ENCODE measurements around the gene ALX3.

ALX3 gene

GRCh38 chr1:110048240-110048639 is 22.2 kb downstream of the ALX3 start:
- Histone ChIP-seq H3K9me3 (ENCODE audit: control insufficient read depth, insufficient read depth, low read depth, low read length) (no peaks in the 10 kb centered on the region), H3K27ac (ENCODE audit: extremely low read depth, low read depth, low read length) (no peak overlapping the region), H3K4me1 (ENCODE audit: control insufficient read depth, insufficient read depth, low read length) (no peaks in the 10 kb centered on the region), H3K4me3 (ENCODE audit: low read depth, low read length) (no peak overlapping the region), H3K36me3 (ENCODE audit: control insufficient read depth in 2 of 2, insufficient read depth in 1 of 2, low read length in 2 of 2) (peaks cover 36 to 99% of the 10 kb centered on the region in 2 experiments)
- ChIA-PET POLR2A (no interaction called here), CTCF (interaction anchor here (0.6 to 1.0 kb wide), 3 partner anchors 11 to 470 kb away, joined by 3 to 4 read pairs (median 4); no protein-coding TSS in a partner anchor)
- TF ChIP-seq ZNF394 (tag by site-specific recombination; IDR thresholded peaks at IDR 0.05; ENCODE audit: borderline replicate concordance) (no peak), ZBTB44 (tag by site-specific recombination; IDR thresholded peaks at IDR 0.05) (no peak)

GRCh38 chr1:110047463-110047862 is 23.0 kb downstream of the ALX3 start:
- peaks cover 39 to 99% of the 10 kb centered on the region in 2 experiments for H3K36me3 ChIP-seq (ENCODE audit: control insufficient read depth in 2 of 2, insufficient read depth in 1 of 2, low read length in 2 of 2)
- H3K27ac ChIP-seq (ENCODE audit: extremely low read depth, low read depth, low read length): no peak overlapping the region
- ChIA-PET POLR2A (no interaction called here), CTCF (interaction anchor here (1.0 kb wide), 1 partner anchor 162 kb away, joined by 3 read pairs; no protein-coding TSS in a partner anchor)
- H3K4me3 ChIP-seq (ENCODE audit: low read depth, low read length): no peak overlapping the region
- no peaks in the 10 kb centered on the region for H3K9me3 ChIP-seq (ENCODE audit: control insufficient read depth, insufficient read depth, low read depth, low read length)
- H3K4me1 ChIP-seq (ENCODE audit: control insufficient read depth, insufficient read depth, low read length): no peaks in the 10 kb centered on the region
- TF ChIP-seq ZNF610 (tag by site-specific recombination; IDR thresholded peaks at IDR 0.05; ENCODE audit: borderline replicate concordance) (no peak), ZSCAN4 (tag by site-specific recombination; IDR thresholded peaks at IDR 0.05) (no peak), ZNF596 (tag by site-specific recombination; IDR thresholded peaks at IDR 0.05) (no peak), ZNF837 (tag by site-specific recombination; IDR thresholded peaks at IDR 0.05) (no peak), ZNF561 (tag by site-specific recombination; IDR thresholded peaks at IDR 0.05; ENCODE audit: borderline replicate concordance) (no peak), ZNF664 (tag by site-specific recombination; IDR thresholded peaks at IDR 0.05) (no peak), ZNF707 (tag by site-specific recombination; IDR thresholded peaks at IDR 0.05) (no peak), ZNF76 (tag by site-specific recombination; IDR thresholded peaks at IDR 0.05; ENCODE audit: borderline replicate concordance, low read depth) (no peak)

GRCh38 chr1:110043016-110043415 is 27.5 kb downstream of the ALX3 start:
- Histone ChIP-seq H3K4me3 (ENCODE audit: low read depth, low read length) (no peak overlapping the region), H3K4me1 (ENCODE audit: control insufficient read depth, insufficient read depth, low read length) (no peaks in the 10 kb centered on the region), H3K27ac (ENCODE audit: extremely low read depth, low read depth, low read length) (no peak overlapping the region), H3K36me3 (ENCODE audit: control insufficient read depth in 2 of 2, insufficient read depth in 1 of 2, low read length in 2 of 2) (peaks cover 26 to 99% of the 10 kb centered on the region in 2 experiments), H3K9me3 (ENCODE audit: control insufficient read depth, insufficient read depth, low read depth, low read length) (no peaks in the 10 kb centered on the region)
- TF ChIP-seq PRDM2 (tag by site-specific recombination; IDR thresholded peaks at IDR 0.05; ENCODE audit: borderline replicate concordance): no peak
- ChIA-PET POLR2A (no interaction called here), CTCF (interaction anchor here (0.7 to 2.4 kb wide), 2 partner anchors 11 to 52 kb away, joined by 3 to 19 read pairs; no protein-coding TSS in a partner anchor)
